CD14-positive monocyte (primary cell): ENCODE data around the gene SCYGR3. TPM values are rescaled to one million over a fixed set of nuclear protein-coding genes. Genes with fewer than 3 reads are reported as not detected.

Source experiments
- DNase-seq, 3 donors: peaks; one replicate each; pipeline ENCODE4 v3.0.0-alpha.2; 2011 to 2022
- H2AFZ ChIP-seq: 2 replicates; pipeline ENCODE4 v1.6.0; 2012; ENCODE audit warnings: mild to moderate bottlenecking, low read depth, low read length, inconsistent platforms; ENCODE audit not compliant: insufficient read depth, poor library complexity, severe bottlenecking
- H3K27ac ChIP-seq, 2 donors: 1 replicate in 1 of 2; 2 replicates in 1 of 2; pipeline ENCODE4 v1.5.1; 2012 to 2013; ENCODE audit warnings: low read length in 2 of 2, control low read depth in 1 of 2, inconsistent platforms in 1 of 2, low read depth in 1 of 2, mild to moderate bottlenecking in 1 of 2
- H3K27me3 ChIP-seq, 2 donors: one replicate each; pipeline versions ENCODE4 v1.6.0 to v1.6.1; 2011 to 2013; ENCODE audit warnings: low read length in 2 of 2; ENCODE audit not compliant: control insufficient read depth in 2 of 2, insufficient read depth in 2 of 2
- H3K36me3 ChIP-seq, 2 donors: replicated peaks in 1 of 2; 1 replicate in 1 of 2; 2 replicates in 1 of 2; pipeline versions ENCODE4 v1.5.1 to v1.6.1; 2012 to 2013; ENCODE audit warnings: low read length in 2 of 2, control low read depth in 1 of 2, inconsistent platforms in 1 of 2, mild to moderate bottlenecking in 1 of 2; ENCODE audit not compliant: insufficient read depth in 2 of 2, control insufficient read depth in 1 of 2
- H3K4me1 ChIP-seq, 2 donors: 1 replicate in 1 of 2; 2 replicates in 1 of 2; pipeline versions ENCODE4 v1.5.1 to v1.6.1; 2012 to 2013; ENCODE audit warnings: low read length in 2 of 2, control low read depth in 1 of 2, inconsistent platforms in 1 of 2, mild to moderate bottlenecking in 1 of 2, moderate library complexity in 1 of 2; ENCODE audit not compliant: insufficient read depth in 2 of 2, control insufficient read depth in 1 of 2
- H3K4me2 ChIP-seq: replicated peaks from 2 replicates; pipeline ENCODE3; 2012; ENCODE audit warnings: low read length, moderate library complexity, mild to moderate bottlenecking; ENCODE audit not compliant: poor library complexity, severe bottlenecking; ENCODE audit errors: extremely low read depth
- H3K4me3 ChIP-seq, 3 experiments: fragments of 200-600 bp in 1 of 3; sonication (generic) in 1 of 3; replicated peaks in 1 of 3; 1 replicate in 2 of 3; 2 replicates in 1 of 3; pipeline ENCODE4 v1.5.1; 2011 to 2013; ENCODE audit warnings: low read length in 3 of 3, mild to moderate bottlenecking in 3 of 3, control low read depth in 2 of 3, low read depth in 2 of 3, inconsistent platforms in 1 of 3, moderate library complexity in 1 of 3
- H3K79me2 ChIP-seq: 2 replicates; pipeline ENCODE4 v1.6.0; 2012; ENCODE audit warnings: mild to moderate bottlenecking, control low read depth, inconsistent platforms, low read length, moderate library complexity; ENCODE audit not compliant: insufficient read depth
- H3K9ac ChIP-seq: 2 replicates; pipeline ENCODE4 v1.6.0; 2017; ENCODE audit warnings: low read length, mild to moderate bottlenecking; ENCODE audit not compliant: insufficient read depth, poor library complexity, severe bottlenecking
- H3K9me3 ChIP-seq, 2 donors: replicated peaks in 1 of 2; 1 replicate in 1 of 2; 2 replicates in 1 of 2; pipeline versions ENCODE4 v1.5.1 to v1.6.1; 2012 to 2013; ENCODE audit warnings: low read length in 2 of 2, control low read depth in 1 of 2; ENCODE audit not compliant: control insufficient read depth in 1 of 2, insufficient read depth in 1 of 2
- H4K20me1 ChIP-seq: 2 replicates; pipeline ENCODE4 v1.6.0; 2012; ENCODE audit warnings: mild to moderate bottlenecking, low read length, control low read depth, moderate library complexity; ENCODE audit not compliant: insufficient read depth
- H3K27ac Mint-ChIP-seq, 7 donors: one replicate each; pipeline ENCODE4 v1.8.0; 2020; ENCODE audit warnings: mild to moderate bottlenecking in 7 of 7, mixed read lengths in 7 of 7, moderate library complexity in 6 of 7, inconsistent platforms in 2 of 7
- H3K27me3 Mint-ChIP-seq, 3 donors: one replicate each; pipeline ENCODE4 v1.8.0; 2021 to 2022; ENCODE audit warnings: low read depth in 3 of 3, mild to moderate bottlenecking in 3 of 3, mixed read lengths in 3 of 3, moderate library complexity in 3 of 3, inconsistent platforms in 1 of 3
- H3K36me3 Mint-ChIP-seq, 2 donors: one replicate each; pipeline ENCODE4 v1.8.0; 2020; ENCODE audit warnings: mixed read lengths in 2 of 2, inconsistent platforms in 1 of 2, mild to moderate bottlenecking in 1 of 2
- H3K4me1 Mint-ChIP-seq: one replicate; pipeline ENCODE4 v1.8.0; 2020; ENCODE audit warnings: mild to moderate bottlenecking, mixed read lengths
- H3K4me3 Mint-ChIP-seq, 2 donors: one replicate each; pipeline ENCODE4 v1.8.0; 2020; ENCODE audit warnings: mild to moderate bottlenecking in 2 of 2, mixed read lengths in 2 of 2, moderate library complexity in 1 of 2
- H3K9me3 Mint-ChIP-seq, 7 donors: one replicate each; pipeline ENCODE4 v1.8.0; 2020 to 2022; ENCODE audit warnings: mixed read lengths in 7 of 7, mild to moderate bottlenecking in 6 of 7, moderate library complexity in 6 of 7, inconsistent platforms in 2 of 7
- WGBS: methylation state at CpG from one replicate; pipeline ENCODE4 v1.1.5; 2013; ENCODE audit warnings: missing lambda C conversion rate; ENCODE audit not compliant: insufficient coverage; 5-methylcytosine and 5-hydroxymethylcytosine counted together
- intact Hi-C, 2 donors: fragments of 100-400 bp; cut with micrococcal nuclease; formaldehyde crosslinking; loops; one replicate each; pipeline versions ENCODE4 v1.15.0 to v1.15.1; 2023
- polyA plus RNA-seq, 3 donors: library from polyadenylated mRNA; depleted of rRNA in 1 of 3; unstranded in 2 of 3; stranded (reverse) in 1 of 3; fragments of 300-500 nt in 2 of 3; fragments of >200 nt in 1 of 3; fragmentation: Illumina TruSeq in 2 of 3; gene quantifications; 1 replicate in 2 of 3; 2 replicates in 1 of 3; pipeline ENCODE4 v1.2.3, GENCODE V29; 2012 to 2021
- TF ChIP-seq, protein P1 (sequence below): fragments of 200-600 bp; IDR thresholded peaks from one replicate; pipeline ENCODE4 v1.8.0; 2022; ENCODE audit warnings: antibody characterized with exemption, mild to moderate bottlenecking

The SCYGR3 gene
- polyA plus RNA-seq, 3 donors: not detected

GRCh38 chr2:227616631-227617030 lies 2.0 kb upstream of the SCYGR3 start:
- Histone ChIP-seq H3K79me2 (no peaks in the 10 kb centered on the region), H3K36me3 (no peaks in the 10 kb centered on the region), H3K9me3 (no peaks in the 10 kb centered on the region), H3K4me3 (no peak overlapping the region), H3K9ac (no peak overlapping the region), H3K27ac (no peak overlapping the region), H3K4me1 (no peaks in the 10 kb centered on the region), H4K20me1 (no peaks in the 10 kb centered on the region), H3K27me3 (peaks cover 12% of the 10 kb centered on the region in 2 donors), H3K4me2 (no peak overlapping the region), H2AFZ (no peak overlapping the region)
- TF ChIP-seq, protein P1, sequence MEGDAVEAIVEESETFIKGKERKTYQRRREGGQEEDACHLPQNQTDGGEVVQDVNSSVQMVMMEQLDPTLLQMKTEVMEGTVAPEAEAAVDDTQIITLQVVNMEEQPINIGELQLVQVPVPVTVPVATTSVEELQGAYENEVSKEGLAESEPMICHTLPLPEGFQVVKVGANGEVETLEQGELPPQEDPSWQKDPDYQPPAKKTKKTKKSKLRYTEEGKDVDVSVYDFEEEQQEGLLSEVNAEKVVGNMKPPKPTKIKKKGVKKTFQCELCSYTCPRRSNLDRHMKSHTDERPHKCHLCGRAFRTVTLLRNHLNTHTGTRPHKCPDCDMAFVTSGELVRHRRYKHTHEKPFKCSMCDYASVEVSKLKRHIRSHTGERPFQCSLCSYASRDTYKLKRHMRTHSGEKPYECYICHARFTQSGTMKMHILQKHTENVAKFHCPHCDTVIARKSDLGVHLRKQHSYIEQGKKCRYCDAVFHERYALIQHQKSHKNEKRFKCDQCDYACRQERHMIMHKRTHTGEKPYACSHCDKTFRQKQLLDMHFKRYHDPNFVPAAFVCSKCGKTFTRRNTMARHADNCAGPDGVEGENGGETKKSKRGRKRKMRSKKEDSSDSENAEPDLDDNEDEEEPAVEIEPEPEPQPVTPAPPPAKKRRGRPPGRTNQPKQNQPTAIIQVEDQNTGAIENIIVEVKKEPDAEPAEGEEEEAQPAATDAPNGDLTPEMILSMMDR: no peak
- peaks cover 1% of the 10 kb centered on the region for H3K4me1 Mint-ChIP-seq
- peaks cover 9 to 25% (median 9%) of the 10 kb centered on the region in 3 donors for H3K27me3 Mint-ChIP-seq
- no CpG with 5 or more reads among the region's 4 CpGs for WGBS
- intact Hi-C loops: no loop called here
- peaks cover 0 to 4% (median 0%) of the 10 kb centered on the region in 7 donors for H3K9me3 Mint-ChIP-seq
- DNase-seq: no peak
- no peak overlapping the region for H3K27ac Mint-ChIP-seq
- no peak overlapping the region for H3K4me3 Mint-ChIP-seq
- H3K36me3 Mint-ChIP-seq: no peaks in the 10 kb centered on the region

DNA sequence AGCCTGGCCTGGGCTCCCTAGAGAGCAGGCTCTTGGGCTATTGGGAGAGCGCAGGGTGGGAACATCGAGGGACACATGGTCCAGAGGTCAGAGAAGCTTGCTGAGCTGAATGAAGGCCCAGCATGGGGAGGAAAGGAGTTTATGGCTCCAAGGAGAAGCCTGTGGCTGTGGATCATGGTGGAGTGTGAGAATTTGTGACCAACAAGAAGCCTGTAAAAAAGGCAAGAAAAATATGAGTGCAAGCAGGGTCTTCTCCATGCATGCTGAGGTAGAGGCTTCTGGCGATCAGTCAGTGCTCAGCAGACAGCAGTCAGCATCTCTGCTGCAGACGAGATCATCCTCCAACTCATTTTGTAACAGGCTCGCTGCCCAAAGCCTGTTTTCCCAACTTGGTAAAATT lies 1.3 kb upstream of the SCYGR3 start:
- Histone ChIP-seq H3K4me2 (no peak overlapping the region), H3K4me3 (no peak overlapping the region), H3K4me1 (no peaks in the 10 kb centered on the region), H3K9me3 (no peaks in the 10 kb centered on the region), H3K27me3 (peaks cover 14 to 16% of the 10 kb centered on the region in 2 donors), H3K9ac (no peak overlapping the region), H3K27ac (no peak overlapping the region), H2AFZ (no peak overlapping the region), H3K79me2 (no peaks in the 10 kb centered on the region), H4K20me1 (no peaks in the 10 kb centered on the region), H3K36me3 (no peaks in the 10 kb centered on the region)
- intact Hi-C loops: no loop called here
- WGBS: 100% methylated on average over 3 of the region's 5 CpGs
- H3K36me3 Mint-ChIP-seq: no peaks in the 10 kb centered on the region
- peaks cover 14 to 32% (median 15%) of the 10 kb centered on the region in 3 donors for H3K27me3 Mint-ChIP-seq
- TF ChIP-seq, protein P1: no peak
- no peak for DNase-seq
- H3K4me3 Mint-ChIP-seq: no peak overlapping the region
- peaks cover 1% of the 10 kb centered on the region for H3K4me1 Mint-ChIP-seq
- H3K9me3 Mint-ChIP-seq: peaks cover 0 to 1% (median 0%) of the 10 kb centered on the region in 7 donors
- H3K27ac Mint-ChIP-seq: no peak overlapping the region
